A549 (cell line): ENCODE results near the gene SULT1C4. TPM values are rescaled to one million over a fixed set of nuclear protein-coding genes. Genes with fewer than 3 reads are reported as not detected.

Experiments used
- polyA plus RNA-seq, 4 experiments: library from polyadenylated mRNA; depleted of rRNA in 3 of 4; stranded (reverse); fragments of >200 nt; fragmentation: RNase III in 1 of 4; extraction: RNeasy Plus Mini Kit Qiagen cat#74134 plus additional on column Dnase treatment in 1 of 4; gene quantifications; 2 replicates in 3 of 4; 3 replicates in 1 of 4; pipeline ENCODE4 v1.2.3, GENCODE V29; 2011 to 2017
- small RNA-seq, 6 experiments: library from RNA; depleted of rRNA; stranded (forward); fragments of <200 nt; gene quantifications; one replicate each; pipeline ENCODE3, GENCODE V24; 2012

The SULT1C4 gene
- polyA plus RNA-seq, 2 of the 4 experiments (the other 2 are of a cell fraction): 0.05 TPM; not detected in 1

Small RNA genes lying within 50 kb of the gene (small RNA-seq; reads per million reads assigned to genes)
- gene SMIM12P1: 0 reads per million in 6 experiments

Other genes starting within 250 kb of the SULT1C4 start
- gene SULT1C3, start 138.0 kb upstream of the SULT1C4 start, polyA plus RNA-seq (2011; rRNA removed): not detected in 2 replicates
- gene SULT1C3, start 138.0 kb upstream of the SULT1C4 start, polyA plus RNA-seq (2017; fragmentation: RNase III; extraction: RNeasy Plus Mini Kit Qiagen cat#74134 plus additional on column Dnase treatment): not detected in 3 replicates
- 0.26 and 0.36 TPM in 2 replicates for gene SULT1C2, start 89.1 kb upstream of the SULT1C4 start, polyA plus RNA-seq (2011; rRNA removed)
- gene SULT1C2, start 89.1 kb upstream of the SULT1C4 start, polyA plus RNA-seq (2017; fragmentation: RNase III; extraction: RNeasy Plus Mini Kit Qiagen cat#74134 plus additional on column Dnase treatment): 0.20 to 0.61 TPM (median 0.56 TPM) in 3 replicates
- gene GCC2, start 71.3 kb downstream of the SULT1C4 start, polyA plus RNA-seq (2011; rRNA removed): 19.0 and 30.1 TPM in 2 replicates
- gene GCC2, start 71.3 kb downstream of the SULT1C4 start, polyA plus RNA-seq (2017; fragmentation: RNase III; extraction: RNeasy Plus Mini Kit Qiagen cat#74134 plus additional on column Dnase treatment): 13.6 to 15.4 TPM (median 13.6 TPM) in 3 replicates
- 92.0 and 94.1 TPM in 2 replicates for gene LIMS1, start 156.5 kb downstream of the SULT1C4 start, polyA plus RNA-seq (2011; rRNA removed)
- 37.5 to 42.5 TPM (median 40.0 TPM) in 3 replicates for gene LIMS1, start 156.5 kb downstream of the SULT1C4 start, polyA plus RNA-seq (2017; fragmentation: RNase III; extraction: RNeasy Plus Mini Kit Qiagen cat#74134 plus additional on column Dnase treatment)